ENCODE results near the gene ELMO1.
"Not testable (repeated sequence)": the region's sequence is repeated elsewhere in the genome, so short reads cannot be mapped to it uniquely, and the experiment has no call there.

The ELMO1 gene

DNA sequence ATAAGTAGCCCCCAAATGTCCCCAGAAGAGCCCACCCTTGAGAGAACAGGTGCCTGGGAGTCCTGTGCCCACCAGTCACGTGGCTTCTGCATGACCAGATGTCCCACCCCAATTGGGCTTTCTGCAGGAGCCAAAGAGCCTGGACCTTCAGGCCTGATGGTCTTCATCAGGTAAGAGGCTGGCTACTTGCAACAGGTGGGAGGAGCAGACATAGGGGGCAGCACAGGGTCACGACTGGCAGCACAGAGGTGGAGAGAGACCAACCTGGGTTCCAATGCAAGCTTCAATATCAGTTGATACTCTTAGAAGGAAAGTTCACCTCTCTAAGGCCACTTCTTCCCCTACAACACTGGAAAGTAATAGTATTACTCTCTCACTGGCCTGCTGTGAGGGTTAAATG lies 288.0 kb downstream of the ELMO1 start:
- DNase-seq, result no peak

DNA sequence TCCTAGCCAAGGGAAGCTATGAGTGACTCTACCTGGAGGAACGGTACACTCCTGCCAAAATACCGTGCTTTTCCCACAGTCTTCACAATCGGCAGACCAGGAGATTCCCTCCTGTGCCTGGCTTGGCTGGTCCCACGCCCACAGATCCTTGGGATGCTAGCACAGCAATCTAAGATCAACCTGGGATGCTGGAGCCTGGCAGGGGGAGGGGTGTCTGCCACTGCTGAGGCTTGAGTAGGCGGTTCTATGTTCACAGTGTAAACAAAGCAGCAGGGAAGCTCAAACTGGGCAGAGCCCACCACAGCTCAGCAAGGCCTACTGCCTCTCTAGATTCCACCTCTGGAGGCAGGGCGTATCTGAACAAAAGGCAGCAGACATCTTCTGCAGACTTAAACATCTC lies 295.3 kb downstream of the ELMO1 start:
- DNase-seq, result no peak

DNA sequence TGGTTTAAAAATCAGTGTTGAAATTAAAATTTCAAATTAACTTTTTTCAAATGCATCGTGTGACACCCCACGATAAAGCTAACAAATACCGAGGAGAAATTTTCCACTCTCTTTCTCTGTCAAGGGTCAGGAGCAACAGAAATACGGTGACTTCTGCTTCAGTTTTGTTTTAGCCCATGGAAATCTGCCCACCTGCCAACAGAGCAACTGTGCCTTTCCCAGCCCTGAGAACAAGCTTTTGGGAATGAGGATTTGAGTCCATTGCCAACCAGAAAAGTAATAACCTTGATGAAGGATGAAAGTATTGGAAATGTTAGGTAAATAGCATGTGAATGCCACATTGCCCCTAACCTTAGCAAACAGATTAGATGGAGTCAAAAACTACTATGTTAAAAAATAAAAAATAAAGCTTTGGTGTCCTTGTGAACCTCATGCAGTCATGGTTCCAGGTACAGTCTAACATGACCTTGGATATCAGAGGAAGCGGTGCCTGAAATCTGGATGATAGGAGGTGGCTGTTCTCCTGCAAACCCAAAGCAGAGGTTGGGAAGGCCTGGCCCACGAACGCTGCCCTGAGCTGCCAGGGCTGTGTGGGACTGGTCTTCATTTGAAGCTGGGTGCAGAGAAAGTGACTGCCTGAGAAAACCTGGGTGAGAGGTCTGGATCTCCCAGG lies 296.8 kb downstream of the ELMO1 start:
- no peak for DNase-seq

DNA sequence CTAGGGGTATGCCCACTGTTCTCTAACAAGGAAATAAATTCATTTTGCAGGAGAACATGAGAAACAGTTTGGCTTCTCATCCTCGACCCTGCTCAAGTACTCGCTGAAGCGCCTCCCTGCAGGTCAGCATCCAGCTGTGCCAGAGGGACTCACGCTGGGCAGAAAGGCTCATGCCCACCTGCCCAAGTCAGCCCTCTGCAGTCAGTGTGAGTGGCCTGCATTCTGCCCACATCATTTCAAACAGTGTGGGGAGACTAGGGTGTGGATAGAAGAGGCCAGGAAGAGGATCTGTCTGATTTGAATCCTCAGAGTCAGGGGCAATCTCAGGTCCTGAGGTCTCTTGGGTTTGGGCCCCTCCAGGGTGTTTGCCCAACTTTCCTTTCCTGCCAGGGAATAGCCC lies 297.8 kb downstream of the ELMO1 start:
- no peak for DNase-seq

DNA sequence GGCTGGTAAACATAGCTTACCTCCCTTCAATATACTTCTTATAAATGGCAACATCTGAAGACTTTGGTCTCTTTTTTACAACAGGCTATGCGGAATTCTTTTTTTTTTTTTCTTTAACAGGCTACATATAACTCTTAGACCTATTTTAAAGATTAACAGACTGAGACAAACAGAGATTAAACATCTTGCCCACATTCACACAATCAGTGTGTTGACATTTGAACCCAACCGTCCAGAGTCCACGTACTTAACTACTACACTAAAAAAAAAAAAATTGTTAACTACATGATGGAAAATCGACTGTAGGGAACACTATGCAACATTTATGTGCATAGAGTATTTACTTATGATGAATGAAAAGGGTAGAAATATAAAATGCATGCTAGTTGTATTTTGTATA lies 298.5 kb downstream of the ELMO1 start:
- no peak for DNase-seq

DNA sequence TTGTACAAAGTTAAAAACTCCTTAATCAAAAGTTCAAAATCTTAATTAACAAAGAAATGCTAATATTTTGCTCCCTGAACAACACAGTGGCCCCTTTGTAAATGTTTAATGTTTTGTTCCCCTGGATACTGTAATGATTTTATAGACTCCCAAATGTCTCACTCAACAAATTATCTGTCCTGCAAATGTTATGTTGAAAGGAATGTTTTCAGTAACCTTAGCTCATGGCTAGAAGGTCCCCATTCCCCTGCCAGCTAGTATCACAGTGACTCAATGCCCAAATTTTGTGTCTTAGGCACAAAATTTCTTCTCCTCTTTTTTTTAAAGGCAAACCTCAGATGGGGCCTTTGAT lies 298.9 kb downstream of the ELMO1 start:
- DNase-seq, result no peak

DNA sequence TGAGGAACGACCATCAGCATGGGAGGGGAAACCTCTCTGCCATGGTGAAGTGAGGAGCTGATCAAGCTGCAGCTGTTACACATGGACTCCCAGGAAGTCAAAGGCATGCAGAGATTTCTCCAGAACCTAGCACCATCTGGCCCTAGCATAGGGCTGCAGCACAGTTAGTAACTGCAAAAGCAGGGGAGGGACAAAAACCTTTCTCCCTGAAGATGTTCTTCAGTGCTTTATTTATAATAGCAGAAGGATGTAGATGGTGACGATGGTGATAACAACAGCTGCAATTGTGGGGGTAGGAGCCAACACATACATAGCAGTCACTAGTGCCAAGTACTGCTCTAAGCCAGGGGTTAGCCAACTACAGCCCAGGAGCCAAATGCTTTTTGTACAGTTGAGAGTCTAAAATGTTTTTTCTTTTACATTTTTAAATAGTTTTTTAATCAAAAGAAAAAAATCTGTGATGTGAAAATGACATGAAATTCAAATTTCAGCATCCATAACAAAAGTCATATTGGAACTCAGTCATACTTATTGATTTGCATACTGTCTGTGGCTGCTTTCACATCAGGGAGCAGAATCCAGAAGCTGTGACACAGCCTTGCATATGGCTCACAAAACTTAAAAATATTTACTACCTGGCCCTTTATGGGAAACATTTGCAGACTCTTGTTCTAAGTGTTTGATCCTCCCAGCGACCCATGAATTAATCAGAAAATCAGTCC lies 299.5 kb downstream of the ELMO1 start:
- no peak for DNase-seq

DNA sequence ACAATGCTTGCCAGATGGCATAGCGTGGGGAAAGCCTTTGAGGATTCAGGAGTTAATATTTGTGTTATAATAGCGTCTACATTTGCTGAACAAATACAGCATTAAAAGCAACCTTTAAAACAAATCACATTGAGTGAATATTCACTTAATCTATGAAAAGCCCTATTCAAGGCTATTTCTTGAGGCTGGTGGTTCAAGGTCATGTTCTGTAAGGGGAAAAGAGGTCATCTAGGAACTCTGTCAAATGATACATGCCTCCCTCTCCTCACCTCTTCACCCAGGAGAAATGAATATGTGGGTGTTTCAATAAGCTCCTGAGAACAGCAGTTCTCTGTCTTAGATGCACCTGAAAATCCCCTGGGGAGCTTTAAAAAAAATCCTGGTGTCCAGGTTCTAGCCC lies 303.0 kb downstream of the ELMO1 start:
- no peak for DNase-seq

DNA sequence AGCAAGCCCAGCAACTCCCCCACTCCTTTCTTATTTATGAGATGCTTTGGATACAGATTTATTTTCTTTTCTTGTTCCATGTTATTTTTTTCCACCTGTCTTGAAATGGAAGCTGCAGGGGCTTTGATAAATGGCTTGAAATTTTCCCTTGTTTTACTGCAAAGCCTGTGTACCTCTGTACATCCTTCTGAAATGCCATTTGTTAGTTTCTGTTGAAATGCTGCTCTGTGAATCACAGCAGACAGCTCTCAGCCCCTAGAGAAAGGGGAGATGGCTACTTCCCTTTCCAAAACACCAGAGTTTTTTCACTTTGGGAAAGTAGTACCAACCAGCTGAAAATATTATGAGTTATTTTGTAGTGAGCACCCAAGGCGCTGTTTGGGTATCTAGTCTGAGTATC lies 304.2 kb downstream of the ELMO1 start:
- no peak for DNase-seq

DNA sequence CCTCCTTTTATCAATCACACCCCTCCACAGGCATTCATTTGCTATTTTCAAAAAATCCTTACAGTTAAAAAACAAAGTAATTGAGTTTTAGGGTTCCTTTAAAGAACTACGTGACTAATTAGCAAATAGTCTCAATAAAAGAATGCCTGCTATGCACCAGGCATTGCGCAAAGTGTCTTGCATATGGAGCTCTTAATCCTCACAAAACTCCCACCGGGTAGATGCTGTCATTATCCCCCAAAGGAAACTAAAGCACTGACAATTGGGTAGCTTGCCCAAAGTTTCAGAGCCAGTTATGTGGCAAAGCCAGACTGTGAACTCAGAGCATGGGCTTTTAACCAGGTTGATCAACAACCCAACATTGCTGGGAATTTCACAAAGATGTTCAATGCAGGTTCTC lies 305.7 kb downstream of the ELMO1 start:
- no peak for DNase-seq

DNA sequence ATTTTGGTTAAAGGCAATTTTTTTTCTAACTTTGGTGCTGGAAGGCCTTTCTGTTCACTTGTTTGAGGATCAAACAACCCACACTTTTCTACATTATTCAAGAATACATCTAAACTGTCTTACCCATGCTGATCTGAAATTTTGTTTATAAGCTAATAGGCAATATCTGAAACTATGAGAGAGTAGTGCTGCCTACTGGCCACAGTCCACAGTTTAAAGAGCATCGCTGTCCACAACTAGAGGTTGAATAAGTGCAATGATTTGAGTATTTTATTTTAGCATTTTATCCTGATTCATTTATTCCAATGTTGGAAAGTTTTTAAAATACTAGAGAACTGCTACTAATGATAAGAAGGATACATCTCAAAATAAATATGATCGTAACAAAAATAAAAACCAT lies 306.9 kb downstream of the ELMO1 start:
- no peak for DNase-seq

DNA sequence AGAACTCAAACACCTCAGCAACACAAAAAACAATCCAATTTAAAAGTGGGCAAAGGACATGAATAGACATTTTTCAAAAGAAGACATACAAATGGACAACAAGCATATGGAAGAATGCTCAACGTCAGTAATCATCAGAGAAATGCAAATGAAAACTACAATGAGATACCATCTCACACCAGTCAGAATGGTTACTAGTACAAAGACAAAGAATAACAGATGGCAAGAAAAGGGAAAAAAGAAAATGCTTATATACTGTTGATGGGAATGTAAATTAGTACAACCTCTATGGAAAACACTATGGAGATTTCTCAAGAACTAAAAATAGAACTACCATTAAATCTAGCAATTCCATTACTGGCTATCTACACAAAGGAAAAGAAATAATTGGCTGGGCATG lies 314.8 kb downstream of the ELMO1 start:
- not testable (repeated sequence) for DNase-seq

DNA sequence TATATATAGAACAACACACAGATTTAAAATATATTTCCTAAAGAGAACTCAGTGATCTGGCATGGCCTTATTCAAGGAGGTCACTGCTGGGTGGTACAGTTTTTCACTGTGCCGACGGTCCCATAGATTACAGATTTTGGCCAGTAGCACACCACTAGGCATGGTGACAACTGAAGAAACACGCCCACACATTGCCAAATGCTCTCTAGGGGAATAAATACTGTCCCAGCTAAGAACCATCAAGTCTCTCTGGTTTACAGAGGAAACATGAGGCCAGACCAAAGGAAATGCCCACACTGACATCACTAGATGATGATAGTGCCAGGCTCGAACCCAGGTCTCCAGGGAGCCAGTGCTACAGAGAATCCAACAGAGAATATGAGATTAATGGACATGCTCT lies 316.8 kb downstream of the ELMO1 start:
- DNase-seq, result no peak

DNA sequence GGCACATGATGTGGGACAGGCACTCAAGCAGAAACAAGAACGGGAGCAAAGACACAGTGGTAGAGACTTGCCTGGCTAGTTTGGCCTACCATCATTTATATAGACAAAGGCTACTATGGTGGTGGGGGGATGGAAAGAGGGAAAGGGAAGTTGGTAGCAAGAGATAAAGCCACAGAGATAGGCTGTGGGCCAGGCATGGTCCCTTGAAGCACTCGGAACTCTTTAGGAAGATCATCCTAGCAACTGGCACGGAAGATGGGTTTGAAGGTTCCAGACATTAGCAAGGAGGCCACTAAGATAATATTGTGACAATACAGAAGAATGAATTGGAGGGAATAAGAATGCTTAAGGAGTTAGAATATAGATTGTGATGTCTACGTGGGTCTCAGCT lies 319.6 kb downstream of the ELMO1 start:
- DNase-seq, result peak; percentile 83

DNA sequence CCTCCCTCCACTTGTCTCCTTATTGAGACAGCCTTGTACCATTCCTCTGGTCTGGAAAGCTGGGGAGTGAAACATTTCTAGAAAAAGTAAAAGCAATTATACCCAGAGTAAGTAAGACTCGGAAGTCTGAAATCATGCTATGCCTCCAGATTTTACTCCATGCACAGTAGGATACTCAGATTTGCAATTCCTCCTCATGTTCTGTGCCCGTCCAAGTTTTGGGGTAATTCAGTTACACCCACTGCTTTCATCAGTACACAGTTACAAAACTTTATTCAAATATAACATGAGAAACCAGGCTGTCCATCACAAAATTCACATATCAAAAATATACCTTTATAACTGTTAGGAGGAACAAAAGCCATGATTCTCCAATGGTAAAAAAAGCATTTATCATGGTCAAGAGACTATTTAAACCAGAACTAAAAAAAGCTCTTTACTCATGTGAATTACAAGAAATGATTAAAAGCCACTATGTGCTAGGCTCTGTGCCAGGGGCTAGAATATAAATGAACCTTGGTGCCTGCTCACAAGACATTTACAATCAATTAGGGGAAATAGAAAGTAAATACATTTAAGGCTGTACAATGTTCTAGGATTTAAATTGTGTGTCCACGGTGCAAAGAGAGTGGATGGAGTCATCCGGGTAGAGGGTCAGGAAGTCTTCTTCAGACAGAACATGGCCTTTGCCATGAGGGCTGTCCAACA lies 320.2 kb downstream of the ELMO1 start:
- peak; percentile 49 for DNase-seq

DNA sequence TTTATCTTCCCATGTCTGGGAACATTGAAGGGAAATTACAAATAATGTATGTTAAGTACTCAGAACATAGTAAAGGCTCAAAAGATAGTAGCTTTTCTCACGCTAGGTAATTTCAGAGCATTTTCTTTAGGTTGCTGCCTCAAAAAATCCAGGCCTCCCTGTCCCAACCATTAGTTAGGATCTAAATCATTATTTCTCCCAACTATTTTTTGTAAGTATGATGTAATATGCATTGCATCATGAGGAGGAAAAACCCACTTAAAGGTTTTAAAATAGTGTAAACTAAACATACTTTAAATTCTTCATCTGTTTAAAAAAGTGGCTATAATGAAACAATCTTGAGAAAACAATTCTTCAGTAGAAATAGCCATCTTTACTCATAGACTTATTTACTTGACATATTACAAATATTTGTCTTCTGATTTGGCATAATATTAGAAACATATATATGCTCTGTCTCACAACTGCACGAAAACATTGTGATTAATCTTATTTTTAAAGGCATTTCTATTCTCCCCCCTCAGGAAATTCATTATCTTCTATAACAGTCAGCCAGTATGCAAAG lies 329.3 kb downstream of the ELMO1 start:
- no peak for DNase-seq

DNA sequence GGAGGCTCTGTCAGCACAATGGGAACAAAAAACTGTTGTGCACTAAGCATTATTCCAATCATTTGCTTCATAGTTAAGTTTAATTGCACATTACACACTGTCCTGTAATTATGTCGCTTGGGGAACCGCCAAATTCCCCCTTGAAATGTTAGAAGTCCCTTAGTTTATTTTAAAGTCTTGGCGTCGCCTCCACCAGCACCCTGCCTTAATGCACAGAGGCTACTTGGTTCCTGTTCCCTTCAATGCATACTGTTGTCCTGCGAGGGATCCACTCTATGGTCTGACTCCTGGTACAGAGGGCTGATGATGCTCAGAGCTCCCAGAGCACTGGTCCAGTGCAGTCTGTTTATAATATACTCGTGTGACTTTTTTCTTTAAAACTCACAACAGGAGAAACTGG lies 330.7 kb downstream of the ELMO1 start:
- no peak for DNase-seq

DNA sequence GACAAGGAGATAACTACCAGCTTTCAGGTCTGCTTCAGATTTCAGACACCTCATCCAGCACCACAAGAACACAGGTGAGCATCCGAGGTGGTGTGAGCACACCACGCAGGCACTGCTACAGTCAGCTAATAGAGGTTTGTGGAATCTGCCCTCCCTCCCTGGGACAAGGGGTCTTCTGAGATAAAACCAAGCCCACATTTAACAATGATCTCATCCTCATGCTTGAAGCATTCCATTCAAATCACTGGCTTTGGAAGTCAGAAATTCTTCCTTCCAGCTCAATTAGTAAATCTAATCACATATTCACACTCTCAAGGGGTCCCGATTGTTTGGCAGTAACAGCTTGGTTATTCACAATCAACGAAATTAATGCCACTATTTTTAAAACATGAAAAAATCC lies 331.4 kb downstream of the ELMO1 start:
- no peak for DNase-seq

DNA sequence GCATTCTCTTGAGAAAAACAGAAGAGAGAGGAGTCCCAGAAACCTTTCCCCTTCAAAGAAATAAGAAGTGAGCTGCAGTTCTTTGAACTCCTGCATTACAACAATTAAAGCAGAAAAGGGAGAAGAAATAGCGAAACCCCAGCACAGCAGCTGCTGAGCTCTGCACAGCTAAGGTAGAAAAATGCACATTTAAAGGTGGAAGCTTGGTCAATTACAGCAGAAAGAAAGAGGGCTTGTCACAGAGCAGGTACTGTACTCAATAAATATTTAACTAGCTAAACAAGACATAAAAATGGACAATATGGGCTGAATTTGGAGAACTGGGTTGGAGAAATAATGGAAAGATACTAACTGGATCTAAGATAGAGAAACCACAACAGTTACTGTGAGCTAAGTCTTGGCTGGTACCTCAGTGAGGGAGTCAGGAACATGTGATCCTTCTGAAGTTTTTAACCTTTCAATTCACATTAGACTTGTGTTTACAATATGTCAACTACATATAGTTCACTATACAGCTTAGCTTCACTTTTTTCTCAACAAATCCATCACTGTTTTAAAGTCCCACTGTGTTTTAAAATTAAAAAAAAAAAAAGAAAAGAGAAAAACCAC lies 332.5 kb downstream of the ELMO1 start:
- no peak for DNase-seq

DNA sequence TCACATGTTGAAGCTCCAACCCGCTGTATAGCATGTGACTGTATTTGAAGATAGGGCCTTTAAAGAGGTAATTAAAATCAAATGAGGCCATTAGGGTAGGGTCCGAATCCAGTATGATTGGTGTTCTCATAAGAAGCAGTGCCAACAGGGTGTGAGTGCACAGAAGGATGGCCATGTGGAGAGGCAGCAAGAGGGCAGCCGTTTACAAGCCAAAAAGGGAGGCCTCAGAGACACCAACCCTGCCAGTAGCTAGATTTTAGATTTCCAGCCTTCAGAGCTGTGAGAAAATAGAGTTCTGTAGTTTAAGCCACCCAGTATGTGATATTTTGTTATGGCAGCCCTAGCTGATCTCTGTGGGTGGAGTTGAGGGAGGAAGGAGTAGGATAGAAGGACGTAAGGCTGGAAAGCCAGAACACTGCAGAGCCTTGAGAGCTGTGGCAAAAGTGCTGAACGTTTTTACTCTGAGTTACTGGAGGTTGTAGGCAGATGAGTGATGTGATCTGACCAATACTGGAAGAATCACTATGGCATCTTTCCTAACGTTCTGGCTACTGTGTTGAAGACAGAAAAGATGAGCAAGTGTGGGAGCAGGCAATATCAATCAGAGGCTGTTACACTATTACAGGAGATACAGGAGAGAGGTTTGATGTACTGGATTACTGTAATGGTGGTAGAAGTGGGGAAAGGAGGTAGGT lies 334.9 kb downstream of the ELMO1 start:
- no peak for DNase-seq

DNA sequence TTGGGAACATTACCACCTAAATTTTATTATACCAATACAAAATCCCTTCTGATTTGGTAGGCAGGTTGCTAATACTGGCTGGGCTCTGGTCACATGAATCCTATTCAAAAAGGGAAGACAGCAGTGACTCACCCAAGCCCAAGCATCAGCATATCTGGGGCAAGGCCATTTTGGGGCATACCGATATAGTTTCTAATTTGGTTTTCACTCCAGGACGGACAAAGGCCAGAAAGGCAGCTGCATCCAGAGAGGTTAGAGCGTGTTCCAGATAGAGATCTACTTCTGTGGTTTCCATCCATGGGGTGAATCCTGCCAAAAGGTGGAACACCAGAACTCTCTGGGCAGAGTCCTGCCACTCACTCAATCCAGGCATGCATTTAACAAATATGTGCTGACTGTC lies 335.8 kb downstream of the ELMO1 start:
- DNase-seq, result no peak

DNA sequence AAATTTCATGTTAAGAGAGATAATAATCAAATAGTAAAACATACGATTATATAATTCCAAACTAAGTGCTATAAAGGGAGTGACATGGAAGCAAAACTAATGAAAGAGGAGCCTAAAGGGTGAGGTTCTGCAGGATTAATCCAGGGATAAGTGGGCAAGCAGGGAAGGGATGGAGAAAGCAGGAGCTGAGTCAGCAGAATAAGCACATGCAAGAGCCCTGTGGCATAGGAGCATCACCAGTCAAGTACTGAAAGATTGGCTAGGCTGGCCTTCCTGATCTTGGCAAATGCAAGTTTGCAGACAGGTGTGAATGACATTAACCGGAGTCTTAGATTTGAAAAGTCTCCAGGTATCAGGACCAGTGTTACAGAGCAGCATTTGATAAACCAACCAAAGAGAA lies 336.4 kb downstream of the ELMO1 start:
- no peak for DNase-seq

DNA sequence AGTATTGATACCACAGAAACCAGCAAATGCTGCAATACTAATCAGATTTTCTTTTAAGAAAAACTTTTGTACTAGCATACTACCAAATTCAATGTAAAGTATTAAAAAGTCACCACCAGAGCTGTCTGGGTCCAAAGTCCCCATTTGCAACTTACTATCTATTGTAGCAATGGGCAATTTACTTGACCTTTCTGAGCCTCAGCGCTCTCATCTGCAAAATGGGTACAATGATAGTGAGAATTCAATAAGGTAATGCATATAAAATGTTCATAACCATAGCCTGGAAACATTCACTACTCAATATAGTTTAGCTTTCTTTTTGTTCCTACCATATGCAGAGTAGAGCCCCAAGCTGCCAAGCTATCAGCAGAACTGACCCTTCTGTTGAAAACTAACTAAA lies 337.2 kb downstream of the ELMO1 start:
- no peak for DNase-seq
